K562 (cell line): ENCODE measurements around the gene DNAJB12. TPM values are rescaled to one million over a fixed set of nuclear protein-coding genes. Genes with fewer than 3 reads are reported as not detected.

Experiments
- ELF4 ChIP-seq: fragments of 450-650 bp; formaldehyde crosslinking; IDR thresholded peaks from 2 replicates; pipeline ENCODE4 v1.4.0; 2022; ENCODE audit warnings: missing genetic modification characterization
- HNRNPUL1 ChIP-seq: fragments of 200-400 bp; formaldehyde crosslinking; IDR thresholded peaks from 2 replicates; pipeline ENCODE4 v1.6.1; 2017; ENCODE audit warnings: low read length
- LCOR ChIP-seq: sonication (generic); formaldehyde crosslinking; IDR thresholded peaks from 2 replicates; pipeline ENCODE4 v1.8.0; 2022; ENCODE audit warnings: mild to moderate bottlenecking, missing genetic modification reagents
- MYNN ChIP-seq, 2 experiments: sonication (generic); formaldehyde crosslinking in 1 of 2; IDR thresholded peaks; 2 replicates each; pipeline versions ENCODE4 v1.5.0 to v1.6.1; 2016 to 2020; ENCODE audit warnings: antibody characterized with exemption in 1 of 2, missing genetic modification reagents in 1 of 2
- NUFIP1 ChIP-seq: fragments of 450-650 bp; IDR thresholded peaks from 2 replicates; pipeline ENCODE4 v1.6.1; 2018; ENCODE audit not compliant: partially characterized antibody
- POLR2A ChIP-seq: fragments of 450-650 bp; conservative IDR thresholded peaks from 2 replicates; pipeline ENCODE4 v1.6.1; 2016
- PTTG1 ChIP-seq: fragments of 450-650 bp; IDR thresholded peaks from 2 replicates; pipeline ENCODE4 v1.6.1; 2016; ENCODE audit warnings: low read depth, mild to moderate bottlenecking, missing genetic modification characterization, missing compliant biosample characterization
- RB1 ChIP-seq: fragments of 450-650 bp; IDR thresholded peaks from 2 replicates; pipeline ENCODE4 v1.6.1; 2017; ENCODE audit warnings: low read depth, mild to moderate bottlenecking
- SIX5 ChIP-seq, 2 experiments: IDR thresholded peaks; 2 replicates each; pipeline ENCODE4 v1.6.1; 2011; ENCODE audit warnings: low read length in 2 of 2, borderline replicate concordance in 1 of 2, low read depth in 1 of 2, mild to moderate bottlenecking in 1 of 2, moderate library complexity in 1 of 2; ENCODE audit not compliant: insufficient read depth in 1 of 2
- SRSF9 ChIP-seq: fragments of 200-400 bp; formaldehyde crosslinking; IDR thresholded peaks from 2 replicates; pipeline ENCODE4 v1.6.1; 2017; ENCODE audit warnings: low read depth, low read length, borderline replicate concordance
- YY1 ChIP-seq, 3 experiments: IDR thresholded peaks; 2 replicates each; pipeline ENCODE4 v1.6.1; 2011; ENCODE audit warnings: low read length in 2 of 3, mild to moderate bottlenecking in 2 of 3, moderate library complexity in 2 of 3, borderline replicate concordance in 1 of 3, control low read depth in 1 of 3, low read depth in 1 of 3; ENCODE audit not compliant: insufficient read depth in 3 of 3, insufficient replicate concordance in 2 of 3, control insufficient read depth in 1 of 3, insufficient read length in 1 of 3; ENCODE audit errors: extremely low read depth in 1 of 3
- ZC3H4 ChIP-seq: sonication (generic); formaldehyde crosslinking; IDR thresholded peaks from 2 replicates; pipeline ENCODE4 v1.9.0; 2021; ENCODE audit warnings: missing genetic modification reagents, borderline replicate concordance
- ZNF408 ChIP-seq: fragments of 250-450 bp; sonication (Bioruptor Pico); IDR thresholded peaks from 2 replicates; pipeline ENCODE4 v1.4.0; 2020; ENCODE audit warnings: low read depth, mild to moderate bottlenecking, moderate library complexity
- ZNF584 ChIP-seq: fragments of 200-800 bp; sonication (Bioruptor generic); IDR thresholded peaks from 2 replicates; pipeline ENCODE4 v1.6.1; 2016; ENCODE audit warnings: low read depth, mild to moderate bottlenecking, missing genetic modification characterization, missing compliant biosample characterization
- ZNF699 ChIP-seq: fragments of 250-450 bp; sonication (Bioruptor Pico); IDR thresholded peaks from 2 replicates; pipeline ENCODE4 v1.8.0; 2021; ENCODE audit warnings: mild to moderate bottlenecking, moderate library complexity; ENCODE audit not compliant: insufficient replicate concordance
- ZNF766 ChIP-seq: fragments of 200-800 bp; sonication (Bioruptor generic); conservative IDR thresholded peaks from 2 replicates; pipeline ENCODE4 v1.6.1; 2016; ENCODE audit warnings: missing genetic modification characterization, missing compliant biosample characterization
- ZSCAN29 ChIP-seq: fragments of 450-650 bp; IDR thresholded peaks from 2 replicates; pipeline ENCODE4 v1.6.1; 2017
- ZZZ3 ChIP-seq: fragments of 450-650 bp; IDR thresholded peaks from 2 replicates; pipeline ENCODE4 v1.6.1; 2016; ENCODE audit warnings: antibody characterized with exemption, mild to moderate bottlenecking, moderate library complexity
- polyA plus RNA-seq, 8 experiments: library from polyadenylated mRNA; depleted of rRNA in 4 of 8; stranded (reverse) in 5 of 8; unstranded in 3 of 8; fragments of >200 nt; fragmentation: Nextera tagmentation in 2 of 8; fragmentation: Illumina TruSeq in 1 of 8; extraction: Ambion mirVana in 2 of 8; extraction: Trizol in 1 of 8; gene quantifications; 2 replicates each; pipeline versions ENCODE4 v1.2.1 to v1.2.3, GENCODE V29; 2011 to 2014; ENCODE audit warnings: inconsistent platforms in 1 of 8, missing spikeins in 1 of 8
- total RNA-seq, 7 experiments: library from RNA; depleted of rRNA in 6 of 7; stranded (reverse); fragments of >200 nt in 6 of 7; fragmentation: Illumina TruSeq in 2 of 7; extraction: Trizol in 2 of 7; gene quantifications; 2 replicates each; pipeline versions ENCODE4 v1.2.1 to v1.2.3, GENCODE V29; 2011 to 2021; ENCODE audit warnings: low replicate concordance in 1 of 7
- TF ChIP-seq, protein P1 (sequence below): fragments of 200-800 bp; sonication (Bioruptor generic); IDR thresholded peaks from 2 replicates; pipeline ENCODE4 v1.6.1; 2016; ENCODE audit warnings: missing genetic modification characterization, missing compliant biosample characterization
- TF ChIP-seq, protein P2 (sequence below), 2 experiments: fragments of 450-650 bp; IDR thresholded peaks; 2 replicates each; pipeline ENCODE4 v1.6.1; 2016
- TF ChIP-seq, protein P3 (sequence below): fragments of 450-650 bp; IDR thresholded peaks from 2 replicates; pipeline ENCODE4 v1.6.1; 2018; ENCODE audit warnings: mild to moderate bottlenecking, low read depth; ENCODE audit not compliant: partially characterized antibody

The DNAJB12 gene
- total and polyA plus RNA-seq, 9 of the 15 experiments (the other 6 are each of a cell fraction or from before 2014, with no cell fraction given): 3.5 to 31.5 (median 20.3) TPM

DNA sequence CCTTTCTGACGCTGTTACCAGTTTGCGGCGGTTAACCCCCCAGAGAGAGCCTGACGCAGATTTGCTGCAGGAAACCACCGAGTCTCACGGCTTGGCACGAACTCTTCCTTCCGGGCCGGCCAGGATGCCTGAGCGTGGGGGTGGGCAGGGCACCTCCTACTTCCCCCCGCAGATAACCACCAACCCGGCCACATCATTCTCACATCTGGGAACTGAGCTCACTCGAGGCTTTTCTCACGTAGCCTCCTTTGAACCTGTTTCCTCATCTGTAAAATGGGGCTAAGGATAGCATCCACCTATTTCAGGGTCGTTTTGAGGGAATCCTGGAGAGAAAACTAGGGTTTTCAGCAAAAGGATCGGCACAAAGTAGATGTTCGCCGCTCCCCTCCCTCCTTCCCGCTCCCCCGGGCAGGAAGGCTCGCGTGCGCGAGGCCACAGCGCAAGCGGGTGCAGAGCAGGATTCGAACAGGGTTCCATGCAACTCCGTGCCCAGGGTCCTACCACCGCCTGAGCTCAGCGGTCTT is 57.4 kb downstream of the DNAJB12 start (continued):
- TF ChIP-seq, protein P1, sequence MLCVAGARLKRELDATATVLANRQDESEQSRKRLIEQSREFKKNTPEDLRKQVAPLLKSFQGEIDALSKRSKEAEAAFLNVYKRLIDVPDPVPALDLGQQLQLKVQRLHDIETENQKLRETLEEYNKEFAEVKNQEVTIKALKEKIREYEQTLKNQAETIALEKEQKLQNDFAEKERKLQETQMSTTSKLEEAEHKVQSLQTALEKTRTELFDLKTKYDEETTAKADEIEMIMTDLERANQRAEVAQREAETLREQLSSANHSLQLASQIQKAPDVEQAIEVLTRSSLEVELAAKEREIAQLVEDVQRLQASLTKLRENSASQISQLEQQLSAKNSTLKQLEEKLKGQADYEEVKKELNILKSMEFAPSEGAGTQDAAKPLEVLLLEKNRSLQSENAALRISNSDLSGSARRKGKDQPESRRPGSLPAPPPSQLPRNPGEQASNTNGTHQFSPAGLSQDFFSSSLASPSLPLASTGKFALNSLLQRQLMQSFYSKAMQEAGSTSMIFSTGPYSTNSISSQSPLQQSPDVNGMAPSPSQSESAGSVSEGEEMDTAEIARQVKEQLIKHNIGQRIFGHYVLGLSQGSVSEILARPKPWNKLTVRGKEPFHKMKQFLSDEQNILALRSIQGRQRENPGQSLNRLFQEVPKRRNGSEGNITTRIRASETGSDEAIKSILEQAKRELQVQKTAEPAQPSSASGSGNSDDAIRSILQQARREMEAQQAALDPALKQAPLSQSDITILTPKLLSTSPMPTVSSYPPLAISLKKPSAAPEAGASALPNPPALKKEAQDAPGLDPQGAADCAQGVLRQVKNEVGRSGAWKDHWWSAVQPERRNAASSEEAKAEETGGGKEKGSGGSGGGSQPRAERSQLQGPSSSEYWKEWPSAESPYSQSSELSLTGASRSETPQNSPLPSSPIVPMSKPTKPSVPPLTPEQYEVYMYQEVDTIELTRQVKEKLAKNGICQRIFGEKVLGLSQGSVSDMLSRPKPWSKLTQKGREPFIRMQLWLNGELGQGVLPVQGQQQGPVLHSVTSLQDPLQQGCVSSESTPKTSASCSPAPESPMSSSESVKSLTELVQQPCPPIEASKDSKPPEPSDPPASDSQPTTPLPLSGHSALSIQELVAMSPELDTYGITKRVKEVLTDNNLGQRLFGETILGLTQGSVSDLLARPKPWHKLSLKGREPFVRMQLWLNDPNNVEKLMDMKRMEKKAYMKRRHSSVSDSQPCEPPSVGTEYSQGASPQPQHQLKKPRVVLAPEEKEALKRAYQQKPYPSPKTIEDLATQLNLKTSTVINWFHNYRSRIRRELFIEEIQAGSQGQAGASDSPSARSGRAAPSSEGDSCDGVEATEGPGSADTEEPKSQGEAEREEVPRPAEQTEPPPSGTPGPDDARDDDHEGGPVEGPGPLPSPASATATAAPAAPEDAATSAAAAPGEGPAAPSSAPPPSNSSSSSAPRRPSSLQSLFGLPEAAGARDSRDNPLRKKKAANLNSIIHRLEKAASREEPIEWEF (CRISPR knock-in tag): no peak
- no peak for TF ChIP-seq SRSF9
- no peak for TF ChIP-seq ZSCAN29
- peak in 1 of 3 experiments; percentile 1 for TF ChIP-seq YY1 (IDR thresholded peaks at IDR 0.05; ENCODE audit: borderline replicate concordance in 1 of 3, control insufficient read depth in 1 of 3, extremely low read depth in 1 of 3, insufficient read depth in 3 of 3, insufficient read length in 1 of 3, insufficient replicate concordance in 2 of 3, low read depth in 1 of 3, low read length in 2 of 3)
- TF ChIP-seq ELF4 (CRISPR knock-in tag): peak; percentile 77
- peak; percentile 95 for TF ChIP-seq LCOR (CRISPR knock-in tag)
- TF ChIP-seq ZC3H4 (CRISPR knock-in tag): peak; percentile 94
- TF ChIP-seq HNRNPUL1: no peak
- no peak for TF ChIP-seq ZNF699
- TF ChIP-seq NUFIP1: no peak
- TF ChIP-seq ZNF408 (CRISPR knock-in tag): no peak
- peak; percentile 89 for TF ChIP-seq MYNN (IDR thresholded peaks at IDR 0.05)
- no peak for TF ChIP-seq MYNN (CRISPR knock-in tag; IDR thresholded peaks at IDR 0.05)
- TF ChIP-seq ZZZ3: no peak
- TF ChIP-seq, protein P2, sequence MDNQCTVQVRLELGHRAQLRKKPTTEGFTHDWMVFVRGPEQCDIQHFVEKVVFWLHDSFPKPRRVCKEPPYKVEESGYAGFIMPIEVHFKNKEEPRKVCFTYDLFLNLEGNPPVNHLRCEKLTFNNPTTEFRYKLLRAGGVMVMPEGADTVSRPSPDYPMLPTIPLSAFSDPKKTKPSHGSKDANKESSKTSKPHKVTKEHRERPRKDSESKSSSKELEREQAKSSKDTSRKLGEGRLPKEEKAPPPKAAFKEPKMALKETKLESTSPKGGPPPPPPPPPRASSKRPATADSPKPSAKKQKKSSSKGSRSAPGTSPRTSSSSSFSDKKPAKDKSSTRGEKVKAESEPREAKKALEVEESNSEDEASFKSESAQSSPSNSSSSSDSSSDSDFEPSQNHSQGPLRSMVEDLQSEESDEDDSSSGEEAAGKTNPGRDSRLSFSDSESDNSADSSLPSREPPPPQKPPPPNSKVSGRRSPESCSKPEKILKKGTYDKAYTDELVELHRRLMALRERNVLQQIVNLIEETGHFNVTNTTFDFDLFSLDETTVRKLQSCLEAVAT (IDR thresholded peaks at IDR 0.05): peak; percentile 45 to 73; a peak in 2 of 4 replicates
- no peak for TF ChIP-seq RB1
- 0 out of 2 replicates have a peak, but pooled peaks have one; percentile 40 for TF ChIP-seq ZNF766 (CRISPR knock-in tag)
- TF ChIP-seq, protein P3, sequence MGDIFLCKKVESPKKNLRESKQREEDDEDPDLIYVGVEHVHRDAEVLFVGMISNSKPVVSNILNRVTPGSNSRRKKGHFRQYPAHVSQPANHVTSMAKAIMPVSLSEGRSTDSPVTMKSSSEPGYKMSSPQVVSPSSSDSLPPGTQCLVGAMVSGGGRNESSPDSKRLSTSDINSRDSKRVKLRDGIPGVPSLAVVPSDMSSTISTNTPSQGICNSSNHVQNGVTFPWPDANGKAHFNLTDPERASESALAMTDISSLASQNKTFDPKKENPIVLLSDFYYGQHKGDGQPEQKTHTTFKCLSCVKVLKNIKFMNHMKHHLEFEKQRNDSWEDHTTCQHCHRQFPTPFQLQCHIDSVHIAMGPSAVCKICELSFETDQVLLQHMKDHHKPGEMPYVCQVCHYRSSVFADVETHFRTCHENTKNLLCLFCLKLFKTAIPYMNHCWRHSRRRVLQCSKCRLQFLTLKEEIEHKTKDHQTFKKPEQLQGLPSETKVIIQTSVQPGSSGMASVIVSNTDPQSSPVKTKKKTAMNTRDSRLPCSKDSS: no peak
- no peak for TF ChIP-seq PTTG1 (tag)
- no peak for TF ChIP-seq SIX5 (IDR thresholded peaks at IDR 0.05; ENCODE audit: borderline replicate concordance in 1 of 2, insufficient read depth in 1 of 2, low read depth in 1 of 2, low read length in 2 of 2)
- TF ChIP-seq POLR2A: peak; percentile 84
- TF ChIP-seq ZNF584 (CRISPR knock-in tag): peak; percentile 95
